H1 (cell line): Measurements from ENCODE around the gene ZNF799. TPM values are rescaled to one million over a fixed set of nuclear protein-coding genes. Genes with fewer than 3 reads are reported as not detected.
A peak's percentile ranks its signal among the peaks of the same experiment; 100 is the strongest.

ENCODE experiments used
- ASH2L ChIP-seq: fragments of 200-600, 300-600 bp; sonication (generic); IDR thresholded peaks from one replicate; pipeline ENCODE4 v1.7.1; 2017; ENCODE audit warnings: low read length
- BCL11A ChIP-seq, 2 experiments: IDR thresholded peaks; one replicate each; pipeline ENCODE4 v1.6.1; 2011; ENCODE audit warnings: low read depth in 2 of 2, low read length in 2 of 2, mild to moderate bottlenecking in 2 of 2
- CHD7 ChIP-seq: fragments of 300-600 bp; sonication (generic); IDR thresholded peaks from 2 replicates; pipeline ENCODE4 v1.7.1; 2012; ENCODE audit warnings: low read length, moderate library complexity, mild to moderate bottlenecking, inconsistent platforms; ENCODE audit not compliant: insufficient replicate concordance
- GTF2F1 ChIP-seq: IDR thresholded peaks from 2 replicates; pipeline ENCODE4 v1.6.1; 2012; ENCODE audit warnings: low read depth, low read length, improper control_type of control experiment, borderline replicate concordance
- MAX ChIP-seq: IDR thresholded peaks from 2 replicates; pipeline ENCODE4 v1.6.1; 2012; ENCODE audit warnings: inconsistent platforms
- RXRA ChIP-seq: IDR thresholded peaks from 2 replicates; pipeline ENCODE4 v1.6.1; 2011; ENCODE audit warnings: low read depth, mild to moderate bottlenecking, low read length, moderate library complexity; ENCODE audit not compliant: insufficient read depth
- polyA plus RNA-seq, 7 experiments: library from polyadenylated mRNA; depleted of rRNA in 3 of 7; stranded (reverse) in 5 of 7; unstranded in 2 of 7; fragments of >200 nt in 5 of 7; fragments of 200-250 nt in 2 of 7; gene quantifications; 1 replicate in 5 of 7; 2 replicates in 1 of 7; 4 replicates in 1 of 7; pipeline versions ENCODE4 v1.2.1 to v1.2.3, GENCODE V29; 2011 to 2013; ENCODE audit warnings: missing spikeins in 2 of 7, mixed read lengths in 2 of 7
- total RNA-seq: library from RNA; stranded (reverse); fragmentation: NEBNext Ultra II Directional; extraction: Animal tissue kit (Norgen Biotek cat#: 25700); gene quantifications from 2 replicates; pipeline ENCODE4 v1.2.1, GENCODE V29; 2021

ZNF799 gene
- total and polyA plus RNA-seq, 2 of the 8 experiments (the other 6 are each of a cell fraction or from before 2014, with no cell fraction given), result 1.00 to 4.2 TPM

DNA sequence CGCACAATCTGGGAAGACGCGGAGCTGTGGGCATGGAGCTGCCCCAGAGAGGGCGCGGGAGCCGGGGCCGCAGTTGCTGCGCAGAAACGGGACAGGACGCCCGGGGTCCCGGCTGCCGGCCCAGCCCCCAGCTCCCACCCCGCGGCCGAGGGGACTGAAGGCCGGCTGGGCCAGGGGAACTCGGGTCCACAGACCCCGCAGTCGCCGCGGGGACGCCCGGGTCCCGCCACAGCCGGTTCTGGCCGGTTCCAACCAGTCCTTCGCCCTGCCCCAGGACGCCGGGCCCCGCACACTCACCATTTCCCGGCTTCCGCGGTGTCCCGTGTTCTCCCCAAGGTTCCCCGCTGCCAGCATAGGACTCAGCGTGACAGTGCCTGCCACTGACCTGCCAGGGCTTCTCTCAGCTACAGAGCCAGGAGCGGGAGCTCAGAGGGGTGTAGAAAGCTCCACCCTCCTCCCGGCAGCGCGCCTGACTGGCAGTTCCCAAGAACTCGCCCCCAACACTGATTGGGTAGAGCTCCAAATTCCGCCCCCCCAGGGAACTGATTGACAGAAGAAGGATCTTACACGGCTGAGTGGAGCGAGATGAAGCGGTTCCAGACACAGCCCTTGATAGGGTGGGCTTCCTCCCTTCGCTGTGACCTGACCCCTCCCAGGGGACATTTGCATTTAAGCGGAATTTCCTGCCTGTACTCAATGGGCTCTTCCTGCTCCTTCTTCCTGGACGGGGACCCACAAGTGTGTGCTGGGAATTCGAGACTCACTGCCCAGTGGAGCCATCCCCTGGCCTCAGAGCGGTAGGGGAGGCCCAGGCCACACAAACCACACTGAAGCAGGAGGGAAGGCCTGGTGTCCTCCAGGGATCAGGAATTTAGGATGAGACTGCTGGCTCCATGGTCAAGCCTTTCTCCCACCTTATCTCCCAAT is 35.6 kb downstream of the ZNF799 start, which contains the start of gene ZNF442 (continued):
- TF ChIP-seq CHD7 (no peak), RXRA (no peak), ASH2L (no peak), BCL11A (IDR thresholded peaks at IDR 0.05; ENCODE audit: low read depth in 2 of 2, low read length in 2 of 2) (no peak), MAX (peak; percentile 66; the same call in 1 of the 2 replicates), GTF2F1 (no peak)
